H1 (cell line): Measurements from ENCODE around the gene CTF1. TPM values are rescaled to one million over a fixed set of nuclear protein-coding genes. Genes with fewer than 3 reads are reported as not detected.

ENCODE experiments used
- CHD2 ChIP-seq: IDR thresholded peaks from 2 replicates; pipeline ENCODE4 v1.6.1; 2012; ENCODE audit warnings: low read length, improper control_type of control experiment
- EP300 ChIP-seq, 2 experiments: IDR thresholded peaks; 1 replicate in 1 of 2; 2 replicates in 1 of 2; pipeline ENCODE4 v1.6.1; 2011 to 2012; ENCODE audit warnings: low read depth in 2 of 2, low read length in 2 of 2, mild to moderate bottlenecking in 2 of 2, borderline replicate concordance in 1 of 2, inconsistent platforms in 1 of 2, moderate library complexity in 1 of 2
- SP2 ChIP-seq: IDR thresholded peaks from 2 replicates; pipeline ENCODE4 v1.6.1; 2012; ENCODE audit warnings: mild to moderate bottlenecking, low read length, inconsistent platforms
- SRF ChIP-seq: IDR thresholded peaks from 2 replicates; pipeline ENCODE4 v1.6.1; 2011; ENCODE audit warnings: mild to moderate bottlenecking, low read depth, low read length, moderate library complexity
- polyA plus RNA-seq, 7 experiments: library from polyadenylated mRNA; depleted of rRNA in 3 of 7; stranded (reverse) in 5 of 7; unstranded in 2 of 7; fragments of >200 nt in 5 of 7; fragments of 200-250 nt in 2 of 7; gene quantifications; 1 replicate in 5 of 7; 2 replicates in 1 of 7; 4 replicates in 1 of 7; pipeline versions ENCODE4 v1.2.1 to v1.2.3, GENCODE V29; 2011 to 2013; ENCODE audit warnings: missing spikeins in 2 of 7, mixed read lengths in 2 of 7
- total RNA-seq: library from RNA; stranded (reverse); fragmentation: NEBNext Ultra II Directional; extraction: Animal tissue kit (Norgen Biotek cat#: 25700); gene quantifications from 2 replicates; pipeline ENCODE4 v1.2.1, GENCODE V29; 2021
- TF ChIP-seq, protein P1 (sequence below): IDR thresholded peaks from 2 replicates; pipeline ENCODE4 v1.6.1; 2012; ENCODE audit warnings: low read length, inconsistent platforms

The CTF1 gene
- total and polyA plus RNA-seq, 2 of the 8 experiments (the other 6 are each of a cell fraction or from before 2014, with no cell fraction given): 0.97 to 3.4 TPM

DNA sequence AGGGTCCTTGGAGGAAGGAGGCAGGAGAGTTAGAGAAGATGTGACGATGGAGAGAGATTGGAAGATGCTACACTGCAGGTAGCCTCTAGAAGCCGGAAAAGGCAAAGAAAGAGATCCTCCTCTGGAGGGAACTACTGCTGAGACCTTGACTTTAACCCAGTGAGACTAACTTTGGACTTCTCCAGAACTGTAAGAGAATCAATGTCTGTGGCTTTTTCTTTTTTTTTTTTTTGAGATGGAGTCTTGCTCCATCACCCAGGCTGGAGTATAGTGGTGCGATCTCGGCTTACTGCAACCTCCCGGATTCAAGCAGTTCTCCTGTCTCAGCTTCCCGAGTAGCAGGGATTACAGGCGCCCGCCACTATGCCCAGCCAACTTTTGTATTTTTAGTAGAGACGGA, 11.2 kb upstream of the CTF1 start (continued):
- TF ChIP-seq, protein P1, sequence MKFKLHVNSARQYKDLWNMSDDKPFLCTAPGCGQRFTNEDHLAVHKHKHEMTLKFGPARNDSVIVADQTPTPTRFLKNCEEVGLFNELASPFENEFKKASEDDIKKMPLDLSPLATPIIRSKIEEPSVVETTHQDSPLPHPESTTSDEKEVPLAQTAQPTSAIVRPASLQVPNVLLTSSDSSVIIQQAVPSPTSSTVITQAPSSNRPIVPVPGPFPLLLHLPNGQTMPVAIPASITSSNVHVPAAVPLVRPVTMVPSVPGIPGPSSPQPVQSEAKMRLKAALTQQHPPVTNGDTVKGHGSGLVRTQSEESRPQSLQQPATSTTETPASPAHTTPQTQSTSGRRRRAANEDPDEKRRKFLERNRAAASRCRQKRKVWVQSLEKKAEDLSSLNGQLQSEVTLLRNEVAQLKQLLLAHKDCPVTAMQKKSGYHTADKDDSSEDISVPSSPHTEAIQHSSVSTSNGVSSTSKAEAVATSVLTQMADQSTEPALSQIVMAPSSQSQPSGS: no peak
- no peak for TF ChIP-seq CHD2
- no peak for TF ChIP-seq EP300 (IDR thresholded peaks at IDR 0.05; ENCODE audit: borderline replicate concordance in 1 of 2, low read depth in 2 of 2, low read length in 2 of 2)
- TF ChIP-seq SRF: no peak
- TF ChIP-seq SP2: no peak
- TF ChIP-seq, all 59 proteins: peak for 0
